IPS-11a (cell line): ENCODE data around the gene UBL4A.

Experiments
- H3K4me3 ChIP-seq: one replicate; pipeline ENCODE4 v1.5.1; 2013; ENCODE audit warnings: low read depth, low read length, control low read depth

The UBL4A gene

GRCh38 chrX:154464806-154465365, 21.5 kb downstream of the UBL4A start:
- no peak overlapping the region for H3K4me3 ChIP-seq

GRCh38 chrX:154463611-154464220, 22.7 kb downstream of the UBL4A start:
- no peak overlapping the region for H3K4me3 ChIP-seq

- no peak overlapping the region for H3K4me3 ChIP-seq
These were observed 24.0 kb downstream of the UBL4A start for GRCh38 chrX:154462396-154462795.

- H3K4me3 ChIP-seq: no peak overlapping the region
These were observed 26.1 kb downstream of the UBL4A start for GRCh38 chrX:154460326-154460725.

GRCh38 chrX:154459832-154460231, 26.6 kb downstream of the UBL4A start:
- no peak overlapping the region for H3K4me3 ChIP-seq

- peak overlapping the region; percentile 37 for H3K4me3 ChIP-seq
These were observed 27.2 kb downstream of the UBL4A start for GRCh38 chrX:154458954-154459778.

GRCh38 chrX:154458116-154458953, 28.1 kb downstream of the UBL4A start, which contains the start of gene PLXNA3:
TSS of gene PLXNA3 (plus strand) at chrX:154458281. CDS start at chrX:154460184, 1,903 bp downstream.
- H3K4me3 ChIP-seq: peak within 1 kb of the TSS; percentile 37

GRCh38 chrX:154457491-154458115, 28.8 kb downstream of the UBL4A start:
- no peak overlapping the region for H3K4me3 ChIP-seq

- no peak overlapping the region for H3K4me3 ChIP-seq
These were observed 33.6 kb downstream of the UBL4A start for GRCh38 chrX:154452823-154453222.

- no peak overlapping the region for H3K4me3 ChIP-seq
These were observed 36.1 kb downstream of the UBL4A start for GRCh38 chrX:154450312-154450711.

- no peak overlapping the region for H3K4me3 ChIP-seq
These were observed 36.8 kb downstream of the UBL4A start for GRCh38 chrX:154449618-154450017.

- no peak overlapping the region for H3K4me3 ChIP-seq
These were observed 37.9 kb downstream of the UBL4A start for GRCh38 chrX:154448484-154448883.

GRCh38 chrX:154446430-154446829, 40.0 kb downstream of the UBL4A start:
- H3K4me3 ChIP-seq: no peak overlapping the region

GRCh38 chrX:154445776-154446175, 40.6 kb downstream of the UBL4A start:
- no peak overlapping the region for H3K4me3 ChIP-seq

- H3K4me3 ChIP-seq: peak overlapping the region; percentile 30
These were observed 41.6 kb downstream of the UBL4A start for GRCh38 chrX:154444755-154445246.

GRCh38 chrX:154443992-154444754, 42.2 kb downstream of the UBL4A start, which contains the start of gene FAM50A:
TSS of gene FAM50A (plus strand) at chrX:154444141. CDS start at chrX:154444236, 95 bp downstream.
- H3K4me3 ChIP-seq: peak within 1 kb of the TSS; percentile 30

- H3K4me3 ChIP-seq: peak overlapping the region; percentile 17
These were observed 42.9 kb downstream of the UBL4A start for GRCh38 chrX:154443479-154443910.

GRCh38 chrX:154441984-154442707, 44.3 kb downstream of the UBL4A start:
- H3K4me3 ChIP-seq: no peak overlapping the region

GRCh38 chrX:154441564-154441963, 44.9 kb downstream of the UBL4A start:
- no peak overlapping the region for H3K4me3 ChIP-seq
